GM12875 (cell line): ENCODE measurements around the gene EFHD1.
"Not testable (repeated sequence)": the region's sequence is repeated elsewhere in the genome, so short reads cannot be mapped to it uniquely, and the experiment has no call there.

Experiments
- H3K4me3 ChIP-seq: one replicate; pipeline ENCODE4 v1.5.1; 2011; ENCODE audit warnings: low read depth, low read length, control low read depth
- CTCF ChIP-seq: IDR thresholded peaks from 2 replicates; pipeline ENCODE4 v1.5.1; 2011; ENCODE audit warnings: low read depth, mild to moderate bottlenecking, control low read depth, inconsistent platforms, low read length, moderate library complexity, borderline replicate concordance; ENCODE audit not compliant: insufficient read depth

EFHD1 gene

GRCh38 chr2:232632229-232632903 is 1.0 kb upstream of the EFHD1 start:
- no peak for TF ChIP-seq CTCF
- no peak overlapping the region for H3K4me3 ChIP-seq

DNA sequence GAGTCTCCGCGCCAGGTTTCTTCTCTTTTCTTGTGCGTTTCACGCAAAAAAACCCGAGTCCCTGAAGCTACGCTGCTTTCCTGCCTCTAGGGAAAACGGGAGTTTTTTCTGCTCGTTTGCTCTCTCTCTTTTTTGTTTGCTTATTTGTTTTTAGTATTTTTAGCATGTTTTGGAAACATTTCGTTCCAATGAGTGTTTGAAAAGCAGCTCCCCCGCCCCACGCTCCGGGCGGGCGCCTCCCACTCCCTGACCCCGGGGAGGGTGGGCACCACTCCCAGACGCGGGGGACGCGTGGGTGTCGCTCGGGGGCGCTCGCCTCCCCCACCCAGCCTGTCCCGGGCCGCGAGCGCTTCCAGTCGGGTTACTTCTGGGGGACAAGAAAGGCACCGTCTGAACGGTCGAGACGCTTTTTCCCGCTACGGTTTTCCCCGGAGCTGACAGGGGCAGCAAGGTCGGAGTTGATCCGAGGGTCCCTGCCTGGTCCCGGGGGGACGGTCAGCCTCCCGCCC is 446 bp upstream of the EFHD1 start:
- no peak for TF ChIP-seq CTCF
- no peak overlapping the region for H3K4me3 ChIP-seq

DNA sequence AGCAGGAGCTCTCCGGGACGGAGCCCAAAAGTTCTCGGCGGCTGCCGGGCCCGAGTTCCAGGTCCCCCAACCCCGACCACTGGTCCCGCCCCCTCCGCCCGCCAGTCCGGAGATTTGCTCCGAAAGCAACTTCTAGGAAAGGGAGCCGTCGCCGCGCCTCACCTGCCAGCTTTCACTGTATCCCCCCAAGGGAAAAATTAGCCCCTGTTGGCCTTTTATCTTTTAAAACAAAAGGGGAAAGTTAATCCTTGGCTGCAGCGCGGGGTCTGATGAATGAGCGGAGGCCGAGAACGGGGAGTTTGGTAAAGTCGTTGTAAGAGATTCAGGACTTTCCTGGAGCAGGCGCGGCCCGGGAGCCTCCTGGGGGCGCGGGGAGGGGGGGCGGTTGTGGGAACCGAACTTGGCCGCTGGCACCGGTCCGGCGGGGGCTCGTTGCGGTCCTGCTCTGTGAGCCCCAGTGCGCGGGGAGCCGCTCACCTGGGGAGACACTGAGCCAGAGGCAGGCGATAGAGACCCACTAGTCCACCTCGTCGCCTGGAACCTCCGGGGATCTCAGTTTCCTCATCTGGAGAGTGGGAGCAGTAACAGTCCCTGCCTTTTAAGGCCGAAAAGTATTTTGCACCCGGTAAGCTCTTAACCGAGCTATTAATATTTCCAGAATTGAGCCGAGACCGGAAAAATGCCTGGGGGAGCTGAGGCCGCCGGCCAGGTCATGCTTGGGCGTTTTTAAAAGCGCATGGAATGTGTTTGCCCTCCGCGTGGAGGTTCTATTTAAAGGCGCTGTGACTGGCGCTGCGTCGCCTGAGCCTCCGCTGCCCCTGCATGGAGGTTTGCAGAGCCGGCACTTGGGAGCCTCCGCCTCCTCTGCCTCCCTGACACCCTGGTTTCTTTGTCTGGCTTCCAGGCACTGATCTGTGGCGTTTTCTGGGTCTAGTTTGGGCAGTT is 1.1 kb downstream of the EFHD1 start:
- no peak overlapping the region for H3K4me3 ChIP-seq
- no peak for TF ChIP-seq CTCF

- H3K4me3 ChIP-seq = not testable (repeated sequence)
Measured at GRCh38 chr2:232635376-232635775, 2.0 kb downstream of the EFHD1 start.

GRCh38 chr2:232635820-232636219 is 2.4 kb downstream of the EFHD1 start:
- no peak for TF ChIP-seq CTCF
- no peak overlapping the region for H3K4me3 ChIP-seq

DNA sequence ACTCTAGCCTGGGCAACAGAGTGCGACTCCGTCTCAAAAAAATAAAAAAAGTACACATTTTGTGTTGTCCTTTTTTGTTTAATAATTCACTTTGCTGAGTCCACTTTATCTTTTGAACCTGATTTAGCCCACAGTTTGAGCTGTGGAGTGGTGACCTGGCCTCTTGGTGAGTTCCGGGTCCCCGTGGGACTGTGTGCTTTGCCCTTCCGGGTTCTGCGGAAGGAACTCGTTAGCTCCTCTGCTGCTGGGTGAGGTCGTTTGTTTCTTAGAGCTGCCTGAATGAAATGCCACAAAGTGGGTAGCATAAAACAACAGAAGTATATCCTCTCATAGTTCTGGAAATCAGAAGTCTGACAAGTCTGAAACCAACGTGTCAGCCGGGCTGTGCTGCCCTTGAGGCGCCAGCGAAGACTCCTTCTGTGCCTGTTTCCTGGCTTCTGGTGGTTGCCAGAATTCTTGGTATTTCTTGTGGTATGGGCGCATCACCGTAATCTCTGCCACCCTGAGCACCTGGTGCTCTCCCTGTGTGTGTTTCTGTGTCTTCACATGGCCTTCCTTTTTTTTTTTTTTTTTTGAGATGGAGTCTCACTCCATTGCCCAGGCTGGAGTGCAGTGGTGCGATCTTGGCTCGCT is 3.5 kb downstream of the EFHD1 start:
- no peak for TF ChIP-seq CTCF

DNA sequence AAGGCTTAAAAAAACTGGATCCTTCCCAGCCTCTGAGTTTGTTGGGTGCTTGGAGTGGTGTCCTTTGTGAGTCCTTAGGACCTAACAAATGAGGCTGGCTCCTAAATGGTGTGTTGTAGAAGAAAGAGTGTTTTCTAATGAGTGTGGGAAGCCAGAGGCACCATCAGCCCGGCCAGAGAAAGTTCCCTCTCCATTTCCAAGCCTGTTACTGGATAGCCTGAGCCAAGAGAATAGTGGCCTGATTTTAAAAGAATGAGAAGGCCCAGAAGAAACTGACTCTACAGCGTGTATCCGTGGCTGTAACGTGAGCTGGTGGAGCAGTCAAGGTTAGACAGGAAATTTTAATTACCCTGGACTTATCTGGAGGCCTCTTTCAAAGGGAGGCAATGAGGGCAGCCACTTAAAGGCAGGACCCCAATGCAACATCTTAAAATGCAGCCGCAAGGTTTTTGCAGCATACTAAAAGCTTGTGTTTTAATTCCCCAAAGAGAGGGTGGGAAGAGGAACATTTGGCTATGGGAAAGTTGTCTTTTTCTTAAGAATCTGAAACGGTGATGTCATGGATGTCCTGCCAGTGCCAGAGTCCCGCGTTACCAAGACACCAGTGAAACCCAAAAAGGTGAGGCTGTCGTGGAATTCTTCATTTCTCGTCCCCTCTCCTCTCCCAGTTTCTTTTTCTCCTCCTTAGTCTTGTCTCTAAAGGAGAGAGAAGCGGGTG is 4.6 kb downstream of the EFHD1 start:
- H3K4me3 ChIP-seq = no peak overlapping the region
- no peak for TF ChIP-seq CTCF

More for the DNA sequence above, 3.5 kb downstream of the EFHD1 start:
- H3K4me3 ChIP-seq = no peak overlapping the region
